HG02623 (cell line): ENCODE results near the gene GRIA1.

ENCODE experiments used
- ATAC-seq: cut with Tn5 transposase; IDR thresholded peaks from one replicate; pipeline ENCODE4 v1.9.1; 2021; ENCODE audit warnings: moderate library complexity; ENCODE audit not compliant: unreplicated experiment

GRIA1 gene

GRCh38 chr5:153770066-153770465, 279.6 kb downstream of the GRIA1 start:
- ATAC-seq = no peak

- ATAC-seq = no peak
Measured at GRCh38 chr5:153774686-153775085, 284.2 kb downstream of the GRIA1 start.

- no peak for ATAC-seq
Measured at GRCh38 chr5:153775923-153776322, 285.5 kb downstream of the GRIA1 start.

- no peak for ATAC-seq
Measured at GRCh38 chr5:153777681-153778581, 287.5 kb downstream of the GRIA1 start.

- ATAC-seq = no peak
Measured at GRCh38 chr5:153779836-153780235, 289.4 kb downstream of the GRIA1 start.

GRCh38 chr5:153780876-153781705, 290.6 kb downstream of the GRIA1 start:
- no peak for ATAC-seq

GRCh38 chr5:153782589-153783361, 292.3 kb downstream of the GRIA1 start:
- no peak for ATAC-seq

GRCh38 chr5:153783362-153783658, 292.8 kb downstream of the GRIA1 start:
- no peak for ATAC-seq

GRCh38 chr5:153784277-153784676, 293.8 kb downstream of the GRIA1 start:
- no peak for ATAC-seq

- ATAC-seq = no peak
Measured at GRCh38 chr5:153791339-153791738, 300.9 kb downstream of the GRIA1 start.

GRCh38 chr5:153792305-153792704, 301.8 kb downstream of the GRIA1 start:
- ATAC-seq = no peak

GRCh38 chr5:153793699-153794098, 303.2 kb downstream of the GRIA1 start:
- ATAC-seq = no peak

GRCh38 chr5:153794327-153794726, 303.9 kb downstream of the GRIA1 start:
- ATAC-seq = no peak

GRCh38 chr5:153796527-153796926, 306.1 kb downstream of the GRIA1 start:
- ATAC-seq = no peak

GRCh38 chr5:153797484-153797883, 307.0 kb downstream of the GRIA1 start:
- peak; percentile 92 for ATAC-seq

GRCh38 chr5:153798830-153799229, 308.4 kb downstream of the GRIA1 start:
- ATAC-seq = no peak

GRCh38 chr5:153799466-153799865, 309.0 kb downstream of the GRIA1 start:
- no peak for ATAC-seq

GRCh38 chr5:153802050-153802821, 311.8 kb downstream of the GRIA1 start:
- no peak for ATAC-seq

GRCh38 chr5:153807801-153808200, 317.3 kb downstream of the GRIA1 start:
- ATAC-seq = no peak

GRCh38 chr5:153809166-153809565, 318.7 kb downstream of the GRIA1 start:
- no peak for ATAC-seq

GRCh38 chr5:153813901-153814300, 323.4 kb downstream of the GRIA1 start:
- no peak for ATAC-seq
